Fibroblast of skin of right quadriceps (primary cell): ENCODE data around the gene HIGD1C.
"Not testable (repeated sequence)": the region's sequence is repeated elsewhere in the genome, so short reads cannot be mapped to it uniquely, and the experiment has no call there.

Source experiments
- DNase-seq: peaks from one replicate; pipeline ENCODE4 v3.0.0-alpha.2; 2013

HIGD1C gene

GRCh38 chr12:50952510-50952909, at the start of gene HIGD1C:
HIGD1C (plus strand) TSS chr12:50952544; CDS start chr12:50953999, 1,455 bp downstream.
- no peak for DNase-seq

DNA sequence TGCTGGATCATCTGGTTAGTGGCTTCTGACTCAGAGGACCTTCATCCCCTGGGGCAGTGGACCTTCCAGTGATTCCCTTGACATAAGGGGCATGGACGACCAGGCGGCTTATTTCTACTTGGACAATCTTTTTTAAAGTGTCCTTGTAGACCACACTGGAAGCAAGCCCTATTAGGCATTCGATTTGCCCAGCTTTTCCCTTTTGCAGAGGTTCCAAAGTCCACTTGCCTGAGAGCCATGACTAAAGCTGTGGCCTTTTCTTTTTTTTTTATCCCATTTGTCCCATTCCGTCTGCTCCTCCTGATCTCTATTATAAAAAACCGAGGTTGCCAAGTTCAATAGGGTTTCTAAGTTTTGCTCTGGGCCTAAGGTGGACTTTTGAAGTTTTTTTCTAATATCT, 43.9 kb upstream of the HIGD1C start:
- not testable (repeated sequence) for DNase-seq

DNA sequence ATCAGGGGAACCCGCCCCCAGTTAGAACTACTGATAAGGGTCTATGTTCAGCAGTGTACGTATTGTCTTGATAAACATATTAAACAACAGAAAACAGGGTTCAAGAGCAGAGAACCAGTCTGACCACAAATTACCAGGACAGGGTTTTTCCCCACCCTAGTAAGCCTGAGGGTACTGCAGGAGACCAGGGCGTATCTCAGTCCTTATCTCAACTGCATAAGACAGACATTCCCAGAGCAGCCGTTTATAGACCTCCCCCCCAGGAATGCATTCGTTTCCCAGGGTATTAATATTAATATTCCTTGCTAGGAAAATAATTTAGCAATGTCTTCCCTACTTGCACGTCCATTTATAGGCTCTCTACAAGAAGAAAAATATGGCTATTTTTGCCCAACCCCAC, 40.0 kb upstream of the HIGD1C start:
- DNase-seq, result not testable (repeated sequence)

DNA sequence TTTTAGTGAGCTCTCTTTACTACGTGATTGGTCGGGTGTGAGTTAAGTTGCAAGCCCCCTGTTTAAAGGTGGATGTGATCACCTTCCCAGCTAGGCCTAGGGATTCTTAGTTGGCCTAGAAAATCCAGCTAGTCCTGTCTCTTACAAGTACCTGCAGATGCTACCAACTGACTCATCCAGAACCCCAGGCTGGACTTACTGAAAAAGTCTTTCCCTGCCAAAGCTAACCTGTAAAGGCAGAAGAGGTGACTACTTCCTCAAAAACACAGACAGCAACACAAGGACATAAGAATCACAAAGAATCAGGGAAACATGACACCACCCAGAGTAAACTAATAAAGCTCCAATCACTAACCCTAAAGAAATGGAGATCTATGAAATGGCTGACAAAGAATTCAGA, 39.1 kb upstream of the HIGD1C start:
- no peak for DNase-seq

- DNase-seq, result no peak
Observed at GRCh38 chr12:50914872-50915484, 37.4 kb upstream of the HIGD1C start.

DNA sequence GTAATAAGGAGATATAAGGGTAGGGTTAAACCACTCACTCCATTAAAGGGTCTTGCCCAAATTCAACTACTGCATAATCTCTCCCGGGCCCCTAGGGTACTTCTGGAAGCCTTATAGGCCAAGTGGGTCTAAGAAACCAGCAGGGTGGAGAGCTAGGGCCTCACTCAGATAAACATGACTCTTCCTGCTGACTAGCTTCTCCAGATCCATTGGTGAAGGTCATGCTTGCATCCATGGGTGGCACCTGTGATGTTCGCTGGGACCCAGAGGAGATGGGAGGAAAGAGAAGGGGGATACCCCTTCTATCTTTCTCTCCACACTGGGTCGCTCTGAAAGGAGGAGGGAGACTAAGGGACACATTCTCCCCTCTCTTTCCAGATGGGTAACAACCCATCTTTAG, 36.1 kb upstream of the HIGD1C start:
- no peak for DNase-seq

DNA sequence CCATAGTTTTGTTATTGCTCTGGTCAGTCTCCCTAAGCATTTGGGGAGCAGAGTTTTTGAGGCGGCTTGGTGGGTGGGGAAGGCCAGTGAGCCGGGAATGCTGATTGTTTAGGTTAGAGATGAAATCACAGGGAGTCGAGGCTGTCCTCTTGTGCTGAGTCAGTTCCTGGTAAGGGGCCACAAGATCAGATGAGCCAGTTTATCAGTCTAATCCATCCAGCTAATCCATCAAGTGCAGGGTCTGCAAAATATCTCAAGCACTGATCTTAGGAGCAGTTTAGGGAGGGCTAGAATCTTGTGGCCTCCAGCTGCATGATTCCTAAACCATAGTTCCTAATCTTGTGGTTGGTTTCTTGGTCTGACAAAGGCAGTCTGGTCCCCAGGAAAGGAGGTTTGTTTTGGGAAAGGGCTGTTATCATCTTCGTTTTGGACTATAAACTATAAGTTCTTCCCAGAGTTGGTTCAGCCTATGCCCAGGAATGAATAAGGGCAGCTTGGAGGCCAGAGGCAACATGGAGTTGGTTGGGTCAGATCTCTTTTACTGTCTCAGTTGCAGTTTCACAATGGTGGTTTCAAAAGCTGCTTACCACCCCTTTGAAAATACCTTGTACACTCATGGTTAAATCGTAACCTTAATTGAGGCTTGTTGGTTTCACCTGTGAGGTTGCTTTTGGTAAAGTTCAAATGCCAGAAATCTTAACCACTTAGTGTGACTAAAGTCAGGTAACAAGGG, 33.6 kb upstream of the HIGD1C start:
- no peak for DNase-seq

GRCh38 chr12:50922820-50923219, 29.5 kb upstream of the HIGD1C start:
- DNase-seq, result peak; percentile 22

DNA sequence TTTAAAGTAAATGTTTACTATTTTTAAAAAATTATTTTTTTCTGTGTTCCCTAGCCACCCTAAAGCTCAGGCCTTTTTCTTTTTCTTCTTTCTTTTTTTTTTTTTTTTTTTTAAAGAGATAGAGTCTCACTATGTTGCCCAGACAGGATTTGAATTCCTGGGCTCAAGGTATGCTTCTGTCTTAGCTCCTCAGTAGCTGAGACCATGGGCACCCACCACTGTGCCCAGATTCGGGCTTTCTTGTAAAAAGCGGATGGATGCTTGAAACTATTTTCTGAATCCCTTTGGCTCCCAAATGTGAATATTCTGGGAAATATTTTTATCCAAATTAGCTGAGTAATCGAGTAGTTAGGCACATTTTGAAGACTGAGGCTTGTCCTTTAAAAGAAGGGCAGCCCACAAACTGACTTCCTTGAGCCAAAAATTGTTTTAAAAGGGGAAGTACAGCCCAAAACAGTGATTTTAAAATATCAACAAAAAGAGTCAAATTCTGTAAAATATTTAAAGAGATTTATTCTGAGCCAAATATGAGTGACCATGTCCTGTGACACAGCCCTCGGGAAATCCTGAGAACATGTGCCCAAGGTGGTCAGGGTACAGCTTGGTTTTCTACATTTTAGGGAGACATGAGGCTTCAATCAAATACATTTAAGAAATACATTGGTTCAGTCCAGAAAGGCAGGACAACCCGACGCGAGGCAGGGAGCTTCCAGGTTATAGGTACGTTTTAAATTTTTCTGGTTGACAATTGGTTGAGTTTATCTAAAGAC, 28.8 kb upstream of the HIGD1C start:
- no peak for DNase-seq

- DNase-seq, result no peak
Observed at GRCh38 chr12:50924131-50924438, 28.3 kb upstream of the HIGD1C start.

- DNase-seq, result peak; percentile 82
Observed at GRCh38 chr12:50924439-50925341, 27.7 kb upstream of the HIGD1C start.

DNA sequence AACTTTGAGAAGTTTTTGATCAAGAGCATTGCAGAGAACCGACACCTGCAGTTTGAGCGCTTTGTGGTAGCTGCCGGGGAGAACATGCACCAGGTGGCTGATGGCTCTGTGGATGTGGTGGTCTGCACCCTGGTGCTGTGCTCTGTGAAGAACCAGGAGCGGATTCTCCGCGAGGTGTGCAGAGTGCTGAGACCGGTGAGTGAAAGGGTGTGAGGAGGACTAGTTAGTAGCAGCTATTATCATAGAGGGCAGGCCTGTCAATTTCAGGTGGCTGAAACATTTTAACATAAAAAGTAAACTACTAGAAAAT, 27.0 kb upstream of the HIGD1C start:
- no peak for DNase-seq

GRCh38 chr12:50925920-50926319, 26.4 kb upstream of the HIGD1C start:
- no peak for DNase-seq

- DNase-seq, result no peak
Observed at GRCh38 chr12:50926415-50926814, 25.9 kb upstream of the HIGD1C start.

DNA sequence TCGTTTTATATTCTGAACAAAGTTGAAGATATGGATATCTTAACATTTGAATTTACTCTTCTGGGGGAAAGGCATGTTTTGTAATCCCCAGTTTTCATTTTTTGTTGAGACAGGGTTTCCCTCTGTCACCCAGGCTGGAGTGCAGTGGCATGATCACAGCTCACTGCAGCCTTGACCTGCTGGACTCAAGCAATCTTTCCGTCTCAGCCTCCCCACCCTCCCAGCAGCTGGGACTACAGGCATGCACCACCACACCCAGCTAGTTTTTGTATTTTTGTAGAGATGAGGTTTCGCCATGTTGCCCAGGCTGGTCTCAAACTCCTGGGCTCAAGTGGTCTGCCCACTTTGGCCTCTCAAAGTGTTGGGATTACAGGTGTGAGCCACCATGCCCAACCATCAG, 25.4 kb upstream of the HIGD1C start:
- not testable (repeated sequence) for DNase-seq

DNA sequence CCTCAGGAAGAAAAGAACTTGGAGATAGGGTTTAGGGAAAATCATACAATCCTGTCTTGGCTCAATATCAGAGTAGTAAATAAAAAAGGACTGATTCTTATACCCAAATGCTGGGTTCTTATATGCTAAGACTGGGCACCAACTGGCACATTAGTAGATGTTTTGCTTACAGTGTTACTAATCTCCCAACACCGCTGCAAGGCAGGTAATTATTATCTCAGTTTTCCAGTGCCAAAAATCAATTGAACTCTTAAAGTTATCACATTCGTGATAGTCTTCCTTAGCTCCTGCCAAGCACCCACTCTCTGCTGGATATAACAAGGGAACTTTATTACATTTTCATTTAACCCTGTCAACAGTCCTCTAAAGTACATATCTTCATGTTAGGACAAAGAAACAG, 25.0 kb upstream of the HIGD1C start:
- no peak for DNase-seq

DNA sequence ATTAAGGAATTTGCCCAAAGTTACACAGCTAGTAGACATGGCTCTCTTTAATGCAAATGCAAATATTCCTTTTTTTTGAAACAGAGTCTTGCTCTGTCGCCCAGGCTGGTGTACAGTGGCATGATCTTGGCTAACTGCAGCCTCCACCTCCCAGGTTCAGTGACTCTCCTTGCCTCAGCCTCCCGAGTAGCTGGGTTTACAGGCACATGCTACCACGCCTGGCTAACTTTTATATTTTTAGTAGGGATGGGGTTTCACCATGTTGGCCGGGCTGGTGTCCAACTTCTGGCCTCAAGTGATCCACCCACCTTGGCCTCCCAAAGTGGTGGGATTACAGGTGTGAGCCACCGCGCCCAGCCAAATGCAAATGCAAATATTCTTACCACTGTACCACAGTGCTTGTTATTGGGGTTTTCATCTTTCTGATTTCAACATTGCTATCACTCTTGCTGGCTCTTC, 24.5 kb upstream of the HIGD1C start:
- DNase-seq, result no peak

DNA sequence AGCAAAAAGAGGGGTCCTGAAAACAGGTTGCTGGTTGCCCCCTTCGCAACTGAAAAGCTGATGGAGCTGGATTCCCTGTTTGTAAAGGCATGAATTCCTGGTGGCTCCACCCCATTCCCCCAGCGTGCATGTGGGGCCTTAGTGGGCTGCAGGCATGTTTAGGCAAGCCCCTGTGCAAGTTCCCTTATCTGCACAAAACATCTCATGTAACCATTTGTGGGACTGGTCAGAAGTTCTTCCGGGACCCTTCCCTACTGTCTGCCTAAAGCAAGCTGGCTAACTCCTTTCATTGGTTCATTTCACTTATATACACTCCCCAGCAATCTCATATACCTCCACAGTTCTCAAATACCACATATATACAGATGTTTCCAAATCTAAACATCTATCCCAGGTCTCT, 24.0 kb upstream of the HIGD1C start:
- no peak for DNase-seq

DNA sequence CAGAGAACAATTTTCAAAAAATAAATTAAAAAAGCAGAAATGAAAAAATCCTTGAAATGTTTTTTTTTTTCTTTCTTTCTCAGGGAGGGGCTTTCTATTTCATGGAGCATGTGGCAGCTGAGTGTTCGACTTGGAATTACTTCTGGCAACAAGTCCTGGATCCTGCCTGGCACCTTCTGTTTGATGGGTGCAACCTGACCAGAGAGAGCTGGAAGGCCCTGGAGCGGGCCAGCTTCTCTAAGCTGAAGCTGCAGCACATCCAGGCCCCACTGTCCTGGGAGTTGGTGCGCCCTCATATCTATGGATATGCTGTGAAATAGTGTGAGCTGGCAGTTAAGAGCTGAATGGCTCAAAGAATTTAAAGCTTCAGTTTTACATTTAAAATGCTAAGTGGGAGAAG, 22.5 kb upstream of the HIGD1C start:
- no peak for DNase-seq

DNA sequence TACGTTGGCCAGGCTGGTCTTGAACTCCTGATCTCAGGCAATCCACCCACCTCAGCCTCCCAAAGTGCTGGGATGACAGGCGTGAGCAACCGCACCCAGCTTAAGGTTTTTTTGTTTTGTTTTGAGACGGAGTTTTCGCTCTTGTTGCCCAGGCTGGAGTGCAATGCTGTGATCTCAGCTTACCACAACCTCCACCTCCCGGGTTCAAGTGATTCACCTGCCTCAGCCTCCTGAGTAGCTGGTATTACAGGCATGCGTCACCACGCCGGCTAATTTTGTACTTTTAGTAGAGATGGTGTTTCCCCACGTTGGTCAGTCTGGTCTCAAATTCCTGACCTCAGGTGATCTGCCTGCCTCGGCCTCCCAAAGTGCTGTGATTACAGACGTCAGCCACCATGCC, 21.9 kb upstream of the HIGD1C start:
- not testable (repeated sequence) for DNase-seq

- DNase-seq, result no peak
Observed at GRCh38 chr12:50932787-50933280, 19.5 kb upstream of the HIGD1C start.

DNA sequence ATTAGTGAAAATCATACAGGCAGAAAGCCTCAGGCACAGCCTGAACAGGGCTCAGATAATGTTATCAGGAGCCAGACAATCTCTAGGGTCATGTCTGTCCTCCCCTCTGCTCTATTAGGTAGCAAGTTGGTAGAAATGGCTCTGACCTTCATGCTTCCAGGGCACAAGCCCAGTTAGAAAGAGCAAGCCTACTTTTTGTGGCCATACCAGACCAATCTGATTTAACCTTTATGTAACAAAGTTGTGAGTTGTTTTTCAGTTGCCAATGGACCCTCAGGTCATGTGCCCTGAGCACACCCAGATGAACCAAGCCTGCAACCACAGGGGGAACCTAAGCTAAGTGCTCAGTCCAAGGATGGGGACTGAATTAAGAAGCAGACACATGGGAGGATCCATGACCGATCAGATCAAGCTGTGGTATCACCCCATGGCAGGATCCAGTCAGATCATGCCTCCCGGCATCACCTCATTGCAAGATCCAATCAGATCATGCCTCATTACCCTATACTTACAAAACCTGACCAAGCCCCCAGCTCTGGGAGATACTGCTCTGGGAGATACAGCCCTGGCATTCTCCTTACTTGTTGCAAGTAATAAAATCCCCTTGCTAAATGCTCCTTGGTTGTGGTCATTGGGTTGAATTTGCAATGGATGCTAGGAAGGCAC, 18.8 kb upstream of the HIGD1C start:
- no peak for DNase-seq
